Astrocyte (in vitro differentiated cells and primary cell): ENCODE results near the gene LHPP. TPM values are rescaled to one million over a fixed set of nuclear protein-coding genes. Genes with fewer than 3 reads are reported as not detected.

Experiments
- DNase-seq: peaks from one replicate; pipeline ENCODE4 v3.0.0-alpha.2; 2010; ENCODE audit warnings: low read depth
- FAIRE-seq: peaks from 2 replicates; lab custom pipeline; 2011; peaks lifted over from hg19 to GRCh38; lab: Jason Lieb, UNC
- H2AFZ ChIP-seq: 2 replicates; pipeline ENCODE4 v1.6.0; 2012; ENCODE audit warnings: low read depth, low read length, inconsistent platforms
- H3K27ac ChIP-seq: 2 replicates; pipeline ENCODE4 v1.5.1; 2011; ENCODE audit warnings: low read depth, low read length, inconsistent platforms
- H3K27me3 ChIP-seq: 2 replicates; pipeline ENCODE4 v1.6.0; 2011; ENCODE audit warnings: low read length, inconsistent platforms; ENCODE audit not compliant: insufficient read depth
- H3K36me3 ChIP-seq: 2 replicates; pipeline ENCODE4 v1.5.1; 2011; ENCODE audit warnings: low read length, inconsistent platforms; ENCODE audit not compliant: insufficient read depth
- H3K4me1 ChIP-seq: 2 replicates; pipeline ENCODE4 v1.5.1; 2011; ENCODE audit warnings: low read length, inconsistent platforms; ENCODE audit not compliant: insufficient read depth
- H3K4me2 ChIP-seq: 2 replicates; pipeline ENCODE4 v1.6.0; 2012; ENCODE audit warnings: low read length, inconsistent platforms
- H3K4me3 ChIP-seq: 2 replicates; pipeline ENCODE4 v1.5.1; 2011; ENCODE audit warnings: low read depth, mild to moderate bottlenecking, low read length, inconsistent platforms; ENCODE audit not compliant: insufficient read depth
- H3K79me2 ChIP-seq: 2 replicates; pipeline ENCODE4 v1.6.0; 2012; ENCODE audit warnings: mild to moderate bottlenecking, low read length, inconsistent platforms; ENCODE audit not compliant: insufficient read depth
- H3K9ac ChIP-seq: 2 replicates; pipeline ENCODE4 v1.6.0; 2012; ENCODE audit warnings: mild to moderate bottlenecking, low read length, inconsistent platforms
- H3K9me3 ChIP-seq: 2 replicates; pipeline ENCODE4 v1.5.1; 2012; ENCODE audit warnings: low read depth, mild to moderate bottlenecking, low read length, inconsistent platforms; ENCODE audit not compliant: insufficient read depth
- H4K20me1 ChIP-seq: 2 replicates; pipeline ENCODE4 v1.6.0; 2012; ENCODE audit warnings: low read length, inconsistent platforms; ENCODE audit not compliant: insufficient read depth
- H3K27ac Mint-ChIP-seq: one replicate; pipeline ENCODE4 v1.8.0; 2021; ENCODE audit warnings: mild to moderate bottlenecking, mixed read lengths; ENCODE audit not compliant: unreplicated experiment
- H3K27me3 Mint-ChIP-seq: one replicate; pipeline ENCODE4 v1.8.0; 2021; ENCODE audit warnings: low read depth, mixed read lengths; ENCODE audit not compliant: unreplicated experiment
- H3K36me3 Mint-ChIP-seq: one replicate; pipeline ENCODE4 v1.8.0; 2021; ENCODE audit warnings: low read depth, mixed read lengths; ENCODE audit not compliant: unreplicated experiment
- H3K4me1 Mint-ChIP-seq: one replicate; pipeline ENCODE4 v1.8.0; 2021; ENCODE audit warnings: low read depth, mixed read lengths; ENCODE audit not compliant: unreplicated experiment
- H3K4me3 Mint-ChIP-seq: one replicate; pipeline ENCODE4 v1.8.0; 2021; ENCODE audit warnings: mild to moderate bottlenecking, moderate library complexity, mixed read lengths; ENCODE audit not compliant: unreplicated experiment
- H3K9me3 Mint-ChIP-seq: one replicate; pipeline ENCODE4 v1.8.0; 2021; ENCODE audit warnings: mild to moderate bottlenecking, mixed read lengths; ENCODE audit not compliant: unreplicated experiment
- EZH2 ChIP-seq: IDR thresholded peaks from 2 replicates; pipeline ENCODE4 v1.6.1; 2012; ENCODE audit warnings: mild to moderate bottlenecking, low read length, inconsistent platforms; ENCODE audit not compliant: insufficient read depth
- total RNA-seq: library from RNA; stranded (reverse); gene quantifications from 2 replicates; pipeline ENCODE4 v1.2.1, GENCODE V29; 2021
- TF ChIP-seq, protein P1 (sequence below): IDR thresholded peaks from 2 replicates; pipeline ENCODE4 v1.5.1; 2011; ENCODE audit warnings: low read depth, mild to moderate bottlenecking, inconsistent platforms, low read length, moderate library complexity; ENCODE audit not compliant: insufficient read depth

Gene LHPP
- total RNA-seq, 1 donor from 2014 or later: 6.9 TPM

- H3K36me3 ChIP-seq: no peaks in the 10 kb centered on the region
- H3K36me3 Mint-ChIP-seq: peaks cover 1% of the 10 kb centered on the region
These were observed 68.6 kb downstream of the LHPP start for GRCh38 chr10:124530215-124530665.

GRCh38 chr10:124530816-124531215 lies 69.2 kb downstream of the LHPP start:
- Mint-ChIP-seq H3K9me3 (no peaks in the 10 kb centered on the region), H3K36me3 (peaks cover 1% of the 10 kb centered on the region), H3K27me3 (peaks cover 17% of the 10 kb centered on the region), H3K4me1 (no peaks in the 10 kb centered on the region), H3K27ac (no peak overlapping the region), H3K4me3 (no peak overlapping the region)
- Histone ChIP-seq H3K27me3 (no peaks in the 10 kb centered on the region), H4K20me1 (no peaks in the 10 kb centered on the region), H3K79me2 (no peaks in the 10 kb centered on the region), H3K9ac (no peak overlapping the region), H3K4me2 (no peak overlapping the region), H3K27ac (no peak overlapping the region), H3K4me3 (no peak overlapping the region), H3K9me3 (no peaks in the 10 kb centered on the region), H3K36me3 (no peaks in the 10 kb centered on the region), H3K4me1 (peaks cover 2% of the 10 kb centered on the region), H2AFZ (no peak overlapping the region)
- FAIRE-seq: no peak
- TF ChIP-seq EZH2: no peak
- TF ChIP-seq, protein P1, sequence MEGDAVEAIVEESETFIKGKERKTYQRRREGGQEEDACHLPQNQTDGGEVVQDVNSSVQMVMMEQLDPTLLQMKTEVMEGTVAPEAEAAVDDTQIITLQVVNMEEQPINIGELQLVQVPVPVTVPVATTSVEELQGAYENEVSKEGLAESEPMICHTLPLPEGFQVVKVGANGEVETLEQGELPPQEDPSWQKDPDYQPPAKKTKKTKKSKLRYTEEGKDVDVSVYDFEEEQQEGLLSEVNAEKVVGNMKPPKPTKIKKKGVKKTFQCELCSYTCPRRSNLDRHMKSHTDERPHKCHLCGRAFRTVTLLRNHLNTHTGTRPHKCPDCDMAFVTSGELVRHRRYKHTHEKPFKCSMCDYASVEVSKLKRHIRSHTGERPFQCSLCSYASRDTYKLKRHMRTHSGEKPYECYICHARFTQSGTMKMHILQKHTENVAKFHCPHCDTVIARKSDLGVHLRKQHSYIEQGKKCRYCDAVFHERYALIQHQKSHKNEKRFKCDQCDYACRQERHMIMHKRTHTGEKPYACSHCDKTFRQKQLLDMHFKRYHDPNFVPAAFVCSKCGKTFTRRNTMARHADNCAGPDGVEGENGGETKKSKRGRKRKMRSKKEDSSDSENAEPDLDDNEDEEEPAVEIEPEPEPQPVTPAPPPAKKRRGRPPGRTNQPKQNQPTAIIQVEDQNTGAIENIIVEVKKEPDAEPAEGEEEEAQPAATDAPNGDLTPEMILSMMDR: no peak
- no peak for DNase-seq

More at GRCh38 chr10:124530215-124530665, 68.6 kb downstream of the LHPP start:
- Histone ChIP-seq H3K9ac (no peak overlapping the region), H3K79me2 (no peaks in the 10 kb centered on the region), H3K27me3 (no peaks in the 10 kb centered on the region), H3K4me3 (no peak overlapping the region), H3K4me2 (peak overlapping the region; percentile 19), H3K9me3 (no peaks in the 10 kb centered on the region), H4K20me1 (no peaks in the 10 kb centered on the region), H3K4me1 (peaks cover 2% of the 10 kb centered on the region), H3K27ac (no peak overlapping the region), H2AFZ (no peak overlapping the region)
- FAIRE-seq: no peak
- Mint-ChIP-seq H3K4me3 (no peak overlapping the region), H3K27me3 (peaks cover 17% of the 10 kb centered on the region), H3K9me3 (no peaks in the 10 kb centered on the region), H3K4me1 (no peaks in the 10 kb centered on the region), H3K27ac (no peak overlapping the region)
- TF ChIP-seq, protein P1: peak; percentile 57
- TF ChIP-seq EZH2: no peak
- peak; percentile 52 for DNase-seq

DNA sequence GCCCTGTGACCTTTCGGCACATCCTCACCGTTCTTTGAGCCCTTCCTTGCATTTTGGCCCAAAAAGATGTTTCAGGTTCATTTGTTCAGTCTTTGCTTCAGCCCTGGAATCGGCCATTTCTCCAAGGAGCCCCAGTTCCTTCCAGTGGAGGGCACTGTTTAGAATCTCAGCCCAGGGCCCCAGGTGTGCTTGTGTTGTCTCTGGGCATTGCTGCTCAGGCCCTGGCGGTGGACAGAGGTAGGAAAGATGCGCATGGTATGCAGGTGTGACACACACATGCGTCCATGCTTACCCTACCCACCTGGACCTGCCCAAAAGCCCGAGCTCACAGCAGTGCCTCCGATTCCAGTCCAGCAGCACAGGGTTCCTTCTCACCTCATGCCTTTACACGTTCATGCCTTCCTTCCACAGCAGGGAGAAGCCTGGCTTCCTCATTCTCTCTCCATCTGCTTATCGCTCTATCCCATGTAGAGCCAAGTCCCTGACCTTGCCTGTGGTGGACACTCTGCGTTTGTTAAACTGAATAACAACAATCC lies 70.6 kb downstream of the LHPP start:
- Histone ChIP-seq H4K20me1 (no peaks in the 10 kb centered on the region), H3K36me3 (no peaks in the 10 kb centered on the region), H3K4me1 (peaks cover 2% of the 10 kb centered on the region), H2AFZ (no peak overlapping the region), H3K27ac (no peak overlapping the region), H3K9me3 (no peaks in the 10 kb centered on the region), H3K4me3 (no peak overlapping the region), H3K79me2 (no peaks in the 10 kb centered on the region), H3K9ac (no peak overlapping the region), H3K4me2 (no peak overlapping the region), H3K27me3 (no peaks in the 10 kb centered on the region)
- no peak overlapping the region for H3K27ac Mint-ChIP-seq
- DNase-seq (no peak), FAIRE-seq (no peak)
- peaks cover 1% of the 10 kb centered on the region for H3K36me3 Mint-ChIP-seq
- H3K4me3 Mint-ChIP-seq: no peak overlapping the region
- H3K27me3 Mint-ChIP-seq: peaks cover 17% of the 10 kb centered on the region
- TF ChIP-seq EZH2: no peak
- TF ChIP-seq, protein P1: peak; percentile 19
- H3K4me1 Mint-ChIP-seq: no peaks in the 10 kb centered on the region
- H3K9me3 Mint-ChIP-seq: no peaks in the 10 kb centered on the region
